Smooth muscle cell of the brain vasculature (primary cell): ENCODE results near the gene ERMAP.
"Not testable (repeated sequence)": the region's sequence is repeated elsewhere in the genome, so short reads cannot be mapped to it uniquely, and the experiment has no call there.

Experiments used
- DNase-seq: peaks from one replicate; pipeline ENCODE4 v3.0.0-alpha.2; 2012; ENCODE audit warnings: low read depth, low spot score

The ERMAP gene

GRCh38 chr1:42807056-42807668 lies 9.8 kb upstream of the ERMAP start:
- no peak for DNase-seq

GRCh38 chr1:42814815-42815214 lies 2.1 kb upstream of the ERMAP start:
- DNase-seq, result not testable (repeated sequence)

GRCh38 chr1:42815941-42816584 lies 859 bp upstream of the ERMAP start:
- DNase-seq, result no peak

GRCh38 chr1:42817440-42817767 lies 482 bp downstream of the ERMAP start:
- DNase-seq, result no peak

GRCh38 chr1:42817976-42818375 lies 1.1 kb downstream of the ERMAP start:
- no peak for DNase-seq

DNA sequence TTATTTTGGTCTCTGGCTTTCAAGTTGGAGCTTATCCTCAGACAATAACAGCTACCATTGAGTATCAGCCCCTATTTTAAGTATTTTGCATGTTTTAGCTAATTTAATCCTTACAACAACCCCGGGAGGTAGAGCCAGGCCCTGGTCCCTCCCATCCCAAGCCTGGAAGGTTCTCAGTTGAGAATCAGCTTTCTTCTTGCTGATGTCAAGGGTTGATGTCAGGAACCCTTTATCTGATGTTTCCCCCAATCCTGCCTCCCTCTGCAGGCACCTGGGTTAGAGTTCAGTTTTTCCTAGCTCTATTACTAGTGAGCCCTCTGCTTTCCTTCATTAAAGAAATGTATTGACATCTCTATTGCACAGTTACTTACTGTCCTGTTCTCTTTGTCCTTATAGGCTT lies 3.9 kb downstream of the ERMAP start:
- DNase-seq, result no peak

DNA sequence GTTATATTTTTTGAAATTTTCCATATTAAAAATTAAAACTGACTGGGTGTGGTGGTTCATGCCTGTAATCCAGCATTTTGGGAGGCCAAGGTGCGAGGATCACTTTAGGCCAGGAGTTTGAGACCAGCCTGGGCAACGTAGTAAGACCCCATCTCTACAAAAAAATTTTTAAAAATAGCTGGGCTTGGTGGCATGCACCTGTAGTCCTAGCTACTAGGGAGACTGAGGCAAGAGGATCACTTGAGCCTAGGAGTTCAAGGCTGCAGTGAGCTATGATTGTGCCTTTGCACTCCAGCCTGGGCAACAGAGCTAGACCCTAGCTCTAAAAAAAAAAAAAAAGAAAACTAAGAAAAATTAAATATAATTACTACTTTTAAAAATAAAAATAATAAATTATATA lies 4.8 kb downstream of the ERMAP start:
- no peak for DNase-seq

GRCh38 chr1:42822800-42823392 lies 6.0 kb downstream of the ERMAP start:
- no peak for DNase-seq

DNA sequence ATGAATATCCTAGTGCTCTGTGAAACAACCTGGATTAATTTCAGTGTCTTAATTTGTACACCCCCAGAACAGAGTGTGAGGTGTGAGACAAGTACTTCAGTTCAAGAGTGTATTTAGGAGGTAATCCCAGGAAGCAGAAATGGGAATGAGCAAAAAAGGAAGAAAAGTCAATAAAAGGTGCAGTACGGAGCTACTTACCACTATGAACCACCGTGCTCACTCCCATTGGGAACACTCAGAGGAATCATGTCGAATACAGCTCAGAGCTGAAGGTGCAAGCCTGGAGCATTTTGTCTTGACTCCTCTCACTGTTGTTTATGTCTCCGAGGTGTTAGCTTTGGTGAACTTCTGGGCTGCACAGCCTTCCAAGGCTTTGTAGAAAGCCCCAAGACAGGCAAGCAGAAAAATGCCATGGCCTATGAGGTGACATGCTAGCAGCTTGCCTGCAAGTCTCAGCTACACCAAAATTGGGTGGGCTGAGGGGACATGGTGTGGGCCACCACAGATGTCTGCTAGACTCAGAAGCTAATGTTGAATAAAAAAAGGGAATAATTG lies 7.6 kb downstream of the ERMAP start:
- no peak for DNase-seq

DNA sequence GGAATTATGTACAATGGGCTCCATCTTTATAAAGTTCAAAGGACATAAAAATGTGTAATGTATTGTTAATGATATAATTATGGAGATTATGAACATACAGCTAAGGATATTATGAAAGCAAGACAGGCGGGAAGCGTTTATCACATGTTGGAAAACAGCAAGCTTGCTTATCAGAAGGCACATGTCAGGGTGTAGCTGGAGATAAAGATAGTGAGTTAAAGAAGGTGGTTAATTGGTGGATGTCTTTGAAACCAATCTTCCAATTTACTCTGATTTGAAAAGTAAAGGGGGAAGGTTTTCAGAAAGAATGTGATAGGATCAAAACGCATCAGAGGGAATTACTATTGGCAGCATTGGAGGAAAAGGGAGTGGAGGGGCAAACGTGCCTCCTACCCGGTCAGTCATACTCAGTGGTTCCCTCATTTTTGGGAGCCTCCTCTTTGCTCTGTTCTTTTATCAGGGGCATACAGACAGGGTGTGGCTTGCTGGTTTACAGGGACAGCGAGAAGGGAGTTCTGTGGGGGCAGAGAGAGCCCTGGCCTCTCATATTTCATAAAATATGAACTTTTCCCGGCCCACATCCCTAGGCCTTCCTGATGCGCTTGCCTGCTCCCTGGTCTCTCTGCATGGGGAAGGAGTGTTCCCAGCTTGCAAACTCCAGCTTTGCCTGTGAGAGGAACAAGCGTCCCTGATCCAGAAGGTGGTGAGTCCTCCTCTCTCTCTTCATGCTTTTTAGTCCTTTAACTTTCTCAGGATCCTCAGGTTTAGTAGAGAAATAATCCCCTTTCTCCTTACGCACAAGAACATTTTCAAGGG lies 8.3 kb downstream of the ERMAP start:
- DNase-seq, result no peak

DNA sequence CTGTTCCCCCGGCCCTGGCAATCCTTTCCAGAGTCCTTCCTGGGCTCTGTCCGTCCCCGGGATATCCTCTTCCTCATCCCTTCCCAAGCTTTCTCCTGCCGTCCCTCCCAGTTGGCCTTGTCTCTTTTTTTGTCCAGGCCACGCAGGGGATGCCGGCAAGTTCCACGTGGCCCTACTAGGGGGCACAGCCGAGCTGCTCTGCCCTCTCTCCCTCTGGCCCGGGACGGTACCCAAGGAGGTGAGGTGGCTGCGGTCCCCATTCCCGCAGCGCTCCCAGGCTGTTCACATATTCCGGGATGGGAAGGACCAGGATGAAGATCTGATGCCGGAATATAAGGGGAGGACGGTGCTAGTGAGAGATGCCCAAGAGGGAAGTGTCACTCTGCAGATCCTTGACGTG lies 13.7 kb downstream of the ERMAP start:
- DNase-seq, result no peak

- DNase-seq, result no peak
Observed at GRCh38 chr1:42831273-42831672, 14.4 kb downstream of the ERMAP start.

- no peak for DNase-seq
Observed at GRCh38 chr1:42832641-42833240, 15.8 kb downstream of the ERMAP start.

GRCh38 chr1:42833981-42834380 lies 17.1 kb downstream of the ERMAP start:
- no peak for DNase-seq

- DNase-seq, result no peak
Observed at GRCh38 chr1:42834803-42835202, 17.9 kb downstream of the ERMAP start.

GRCh38 chr1:42835422-42835821 lies 18.5 kb downstream of the ERMAP start:
- no peak for DNase-seq

GRCh38 chr1:42837709-42838108 lies 20.8 kb downstream of the ERMAP start:
- no peak for DNase-seq

DNA sequence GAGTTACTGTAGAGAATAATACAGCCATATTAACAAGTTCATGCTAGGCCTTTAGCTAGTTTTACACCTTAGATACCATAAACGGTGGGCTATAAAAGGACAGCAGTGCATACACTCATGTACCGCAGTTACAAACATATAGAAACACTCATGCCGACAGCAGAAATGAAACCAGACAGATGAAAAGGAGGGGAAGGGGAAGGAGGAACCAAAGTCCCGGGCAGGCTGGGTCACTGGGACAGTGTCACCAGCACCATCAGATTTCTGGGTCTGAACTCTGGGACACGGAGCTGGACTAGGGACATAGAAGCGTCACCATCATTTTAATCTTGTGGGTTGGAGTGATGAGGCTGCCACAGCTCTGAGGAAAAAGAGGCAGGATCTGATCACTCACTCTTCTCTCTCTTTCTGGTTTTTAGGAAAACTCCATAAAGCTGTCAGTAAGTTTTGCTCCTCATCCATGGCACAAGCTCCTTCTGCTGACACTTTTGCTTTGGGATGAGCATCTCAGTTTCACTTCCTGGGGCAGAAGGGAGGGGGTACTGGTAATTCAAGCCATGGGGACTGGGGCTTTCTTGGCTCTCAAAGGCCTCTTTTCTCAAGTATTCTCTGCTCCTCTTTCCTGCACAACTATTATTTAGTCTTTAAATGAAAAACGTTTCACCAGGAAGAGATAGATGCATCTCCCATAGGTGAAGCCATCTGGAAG lies 21.7 kb downstream of the ERMAP start:
- DNase-seq, result no peak

- DNase-seq, result no peak
Observed at GRCh38 chr1:42841010-42841409, 24.1 kb downstream of the ERMAP start.

- no peak for DNase-seq
Observed at GRCh38 chr1:42841440-42842147, 24.7 kb downstream of the ERMAP start.
